Endometrium (tissue), 2 donors: ENCODE results near the gene MTCH1.
"Not testable (repeated sequence)": the region's sequence is repeated elsewhere in the genome, so short reads cannot be mapped to it uniquely, and the experiment has no call there.

Experiments
- FAIRE-seq: peaks from 2 replicates; lab custom pipeline; 2012; peaks lifted over from hg19 to GRCh38; lab: Jason Lieb, UNC
- donor health status: control.
- donor health status: control.

Gene MTCH1

DNA sequence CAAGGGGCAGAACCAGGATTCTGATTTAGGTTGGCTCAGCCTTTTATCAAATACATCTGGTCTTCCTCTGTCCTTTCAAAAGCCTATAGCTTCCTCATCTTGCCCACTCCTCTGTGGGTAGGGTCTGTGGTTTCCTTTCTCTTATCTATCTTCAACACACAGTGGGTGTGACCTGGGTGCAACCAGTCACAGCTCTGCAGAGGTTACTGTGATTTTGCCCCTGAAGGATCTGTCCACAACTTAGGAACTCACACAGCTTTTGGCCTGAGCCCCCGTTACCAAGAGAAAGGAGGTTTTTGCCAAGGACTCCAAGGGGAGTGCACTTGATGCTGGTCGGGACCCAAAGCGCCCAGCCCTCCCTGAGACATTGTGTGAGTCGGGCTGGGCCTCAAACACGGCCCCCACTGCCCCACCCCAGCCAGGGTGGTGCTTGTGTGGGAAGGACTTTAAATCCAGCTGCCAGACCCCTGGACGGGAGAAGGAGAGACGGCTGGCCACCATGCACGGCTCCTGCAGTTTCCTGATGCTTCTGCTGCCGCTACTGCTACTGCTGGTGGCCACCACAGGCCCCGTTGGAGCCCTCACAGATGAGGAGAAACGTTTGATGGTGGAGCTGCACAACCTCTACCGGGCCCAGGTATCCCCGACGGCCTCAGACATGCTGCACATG lies 31.6 kb downstream of the MTCH1 start, which contains the start of gene PI16:
TSS of gene PI16 (plus strand) at position 477 of the 670 bp plus-strand sequence. CDS start at position 500, 23 bp downstream.
- no peak for FAIRE-seq

- no peak for FAIRE-seq
Observed at GRCh38 chr6:36953931-36954261, 32.1 kb downstream of the MTCH1 start.

DNA sequence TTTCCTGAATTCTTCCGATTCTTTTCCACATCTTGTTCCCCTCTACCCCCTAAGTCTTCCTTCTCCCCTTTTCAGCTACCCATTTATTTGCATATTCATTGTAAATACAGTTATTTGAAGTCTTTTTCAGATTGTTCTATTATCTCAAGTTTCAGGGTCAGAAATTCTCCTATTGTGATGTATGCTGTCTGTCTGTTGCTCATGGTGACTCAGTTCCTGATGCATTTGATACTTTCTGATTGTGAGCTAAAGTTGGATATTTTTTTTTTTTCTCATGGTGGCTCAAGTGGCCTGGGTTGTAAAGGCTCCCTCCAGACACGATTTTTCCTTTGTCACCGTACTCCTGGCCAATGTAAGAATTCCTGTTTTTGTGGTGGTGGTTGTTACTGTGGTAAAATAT lies 36.4 kb downstream of the MTCH1 start:
- FAIRE-seq, result no peak

DNA sequence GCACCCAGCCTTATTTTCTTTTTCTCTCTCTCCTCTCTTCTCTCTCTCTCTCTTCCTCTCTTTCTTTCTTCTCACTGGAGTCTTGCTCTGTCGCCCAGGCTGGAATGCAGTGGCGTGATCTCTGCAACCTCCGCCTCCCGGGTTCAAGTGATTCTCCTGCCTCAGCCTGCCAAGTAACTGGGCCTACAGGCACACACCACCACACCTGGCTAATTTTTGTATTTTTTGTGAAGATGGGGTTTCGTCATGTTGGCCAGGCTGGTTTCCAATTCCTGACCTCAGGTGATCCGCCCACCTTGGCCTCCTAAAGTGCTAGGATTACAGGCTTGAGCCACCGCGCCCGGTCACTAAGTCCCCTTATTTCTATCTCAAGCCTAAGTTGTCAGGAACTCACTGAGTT lies 36.9 kb downstream of the MTCH1 start:
- not testable (repeated sequence) for FAIRE-seq

GRCh38 chr6:36947570-36948351 lies 38.2 kb downstream of the MTCH1 start:
- no peak for FAIRE-seq

DNA sequence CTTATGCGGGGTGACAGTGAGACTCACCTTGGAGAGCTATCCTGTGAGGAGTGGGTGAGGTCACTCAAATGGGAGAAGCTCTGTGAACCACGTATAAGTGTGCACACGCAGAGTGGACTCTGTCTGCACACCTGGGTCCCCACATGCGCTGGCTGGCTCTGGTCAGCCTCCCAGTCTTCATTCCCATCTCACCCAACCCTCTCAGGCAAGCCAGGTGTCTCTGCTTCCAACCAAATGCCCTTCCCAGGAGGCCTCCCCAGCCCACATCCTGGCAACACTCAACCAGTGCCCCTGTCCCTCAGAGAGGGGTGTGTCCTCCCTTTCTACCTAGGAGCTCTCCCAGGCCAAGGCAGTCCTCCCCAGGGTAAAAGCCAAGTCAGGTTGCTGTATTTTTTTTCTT lies 39.5 kb downstream of the MTCH1 start:
- FAIRE-seq, result no peak

- FAIRE-seq, result no peak
Observed at GRCh38 chr6:36945301-36945700, 40.7 kb downstream of the MTCH1 start.

GRCh38 chr6:36944650-36945049 lies 41.3 kb downstream of the MTCH1 start:
- FAIRE-seq, result no peak

GRCh38 chr6:36942329-36942728 lies 43.7 kb downstream of the MTCH1 start:
- not testable (repeated sequence) for FAIRE-seq

GRCh38 chr6:36941561-36941960 lies 44.4 kb downstream of the MTCH1 start:
- not testable (repeated sequence) for FAIRE-seq

DNA sequence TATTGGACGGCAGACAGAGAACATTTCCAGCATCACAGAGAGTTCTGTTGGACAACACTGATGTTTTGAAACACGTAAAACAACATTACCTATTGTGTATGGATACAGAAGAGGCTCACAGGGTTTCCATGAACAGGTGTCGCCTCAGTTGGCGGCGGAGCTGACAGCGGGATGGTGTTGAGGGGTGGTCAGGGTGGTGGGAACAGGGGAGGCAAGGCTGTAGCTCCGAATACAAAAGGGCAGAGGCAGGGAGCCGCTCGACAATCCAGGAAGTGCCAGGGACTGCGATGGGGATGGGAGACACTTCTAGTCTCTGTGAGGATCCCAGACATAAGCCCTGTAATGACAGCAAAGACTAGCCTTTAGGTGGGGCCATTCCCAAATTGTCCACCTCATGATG lies 46.0 kb downstream of the MTCH1 start:
- no peak for FAIRE-seq

GRCh38 chr6:36939005-36939404 lies 47.0 kb downstream of the MTCH1 start:
- FAIRE-seq, result not testable (repeated sequence)

- no peak for FAIRE-seq
Observed at GRCh38 chr6:36938536-36938935, 47.5 kb downstream of the MTCH1 start.

DNA sequence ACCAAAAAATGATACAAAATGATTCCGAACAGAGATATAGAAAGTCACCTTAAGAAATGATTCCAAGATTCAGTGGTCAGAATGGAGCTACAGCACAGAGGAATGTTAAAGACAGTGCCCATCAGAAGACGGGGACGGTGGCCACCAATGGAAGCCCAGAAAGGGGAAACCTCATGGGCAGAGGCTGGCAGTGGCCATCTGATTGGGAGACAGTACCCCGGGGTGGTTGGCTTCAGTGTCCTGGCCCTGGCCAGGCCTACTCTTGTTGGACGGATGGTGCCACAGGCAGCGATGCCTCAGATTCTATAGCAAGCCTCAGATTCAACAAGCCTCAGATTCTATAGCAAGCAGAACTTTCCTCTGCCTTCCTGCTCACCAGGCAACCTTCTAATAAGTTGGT lies 48.1 kb downstream of the MTCH1 start:
- FAIRE-seq, result no peak

- no peak for FAIRE-seq
Observed at GRCh38 chr6:36936824-36937223, 49.2 kb downstream of the MTCH1 start.

DNA sequence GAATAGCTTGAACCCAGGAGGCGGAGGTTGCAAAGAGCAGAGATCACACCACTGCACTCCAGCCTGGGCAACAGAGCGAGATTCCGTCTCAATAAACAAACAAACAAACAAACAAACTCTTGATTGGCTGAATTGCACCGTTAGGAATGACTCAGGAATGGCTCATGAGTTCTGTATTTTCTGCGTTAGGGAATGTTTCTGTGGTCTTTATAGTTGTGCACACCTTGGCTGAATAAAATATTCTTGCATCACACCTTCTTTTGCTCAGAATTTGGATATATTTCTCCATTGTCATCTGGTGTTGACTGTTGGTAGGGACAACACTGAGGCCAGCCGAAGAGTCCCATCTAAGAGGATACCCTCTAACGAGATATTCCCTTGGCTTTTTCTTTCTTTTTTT lies 51.1 kb downstream of the MTCH1 start:
- FAIRE-seq, result no peak

GRCh38 chr6:36933519-36933918 lies 52.5 kb downstream of the MTCH1 start:
- FAIRE-seq, result no peak

- FAIRE-seq, result no peak
Observed at GRCh38 chr6:36933102-36933501, 52.9 kb downstream of the MTCH1 start.

DNA sequence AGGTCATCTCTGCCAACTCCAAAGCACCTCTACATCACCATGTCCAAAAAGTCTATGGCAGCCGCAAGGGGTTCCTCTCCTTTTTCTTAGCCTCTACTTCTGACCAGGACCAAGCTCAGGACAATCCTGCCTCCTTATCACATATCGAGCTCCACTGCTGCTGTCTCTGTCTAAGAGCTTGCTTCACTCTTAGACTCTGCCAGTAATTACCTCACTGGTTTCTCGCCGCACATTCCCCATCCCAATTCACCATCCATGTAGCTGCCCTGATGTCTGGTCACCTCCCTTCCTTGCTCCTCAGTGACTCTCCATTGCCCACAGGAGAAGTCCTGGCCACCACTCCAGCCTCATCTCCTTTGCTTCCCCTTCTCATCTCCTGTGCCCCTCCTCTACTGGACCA lies 55.5 kb downstream of the MTCH1 start:
- FAIRE-seq, result no peak

DNA sequence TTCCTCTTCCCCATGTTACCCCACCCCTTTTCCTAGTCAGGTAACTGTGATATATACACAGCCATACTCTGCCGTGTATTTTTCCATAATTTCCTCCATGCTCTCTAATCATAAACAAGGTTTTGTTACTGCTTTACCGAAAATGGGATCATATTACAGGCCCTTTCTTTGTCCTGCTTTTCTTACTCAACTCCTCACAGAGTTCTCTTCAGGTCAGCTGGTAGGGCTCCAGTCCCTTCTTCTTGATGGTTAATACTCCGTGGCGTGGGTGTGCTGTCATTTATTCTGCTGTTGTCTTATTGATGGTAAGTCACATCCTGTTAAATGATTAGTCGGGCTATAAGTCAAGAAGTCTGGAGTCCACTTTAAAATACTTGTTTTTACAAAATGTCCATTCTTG lies 56.4 kb downstream of the MTCH1 start:
- no peak for FAIRE-seq

- FAIRE-seq, result no peak
Observed at GRCh38 chr6:36929152-36929551, 56.8 kb downstream of the MTCH1 start.

DNA sequence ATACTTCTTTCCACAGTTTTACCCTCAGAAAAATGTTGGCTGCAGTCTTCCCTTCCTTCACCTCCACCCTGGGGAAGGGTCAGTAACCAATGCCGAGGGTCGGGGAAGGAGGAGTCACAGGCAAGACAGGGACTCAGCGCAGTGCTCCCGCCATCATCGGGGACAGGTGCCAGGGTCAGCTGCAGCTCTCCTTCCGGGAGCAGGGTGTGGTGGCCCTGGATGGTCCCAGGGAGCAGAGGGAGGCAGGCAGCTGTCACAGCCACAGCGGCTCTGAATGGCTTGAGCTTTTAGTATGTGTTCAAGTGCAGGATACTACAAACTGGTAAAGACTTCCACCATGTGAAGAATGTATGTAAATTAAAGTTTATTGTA lies 57.5 kb downstream of the MTCH1 start:
- no peak for FAIRE-seq

DNA sequence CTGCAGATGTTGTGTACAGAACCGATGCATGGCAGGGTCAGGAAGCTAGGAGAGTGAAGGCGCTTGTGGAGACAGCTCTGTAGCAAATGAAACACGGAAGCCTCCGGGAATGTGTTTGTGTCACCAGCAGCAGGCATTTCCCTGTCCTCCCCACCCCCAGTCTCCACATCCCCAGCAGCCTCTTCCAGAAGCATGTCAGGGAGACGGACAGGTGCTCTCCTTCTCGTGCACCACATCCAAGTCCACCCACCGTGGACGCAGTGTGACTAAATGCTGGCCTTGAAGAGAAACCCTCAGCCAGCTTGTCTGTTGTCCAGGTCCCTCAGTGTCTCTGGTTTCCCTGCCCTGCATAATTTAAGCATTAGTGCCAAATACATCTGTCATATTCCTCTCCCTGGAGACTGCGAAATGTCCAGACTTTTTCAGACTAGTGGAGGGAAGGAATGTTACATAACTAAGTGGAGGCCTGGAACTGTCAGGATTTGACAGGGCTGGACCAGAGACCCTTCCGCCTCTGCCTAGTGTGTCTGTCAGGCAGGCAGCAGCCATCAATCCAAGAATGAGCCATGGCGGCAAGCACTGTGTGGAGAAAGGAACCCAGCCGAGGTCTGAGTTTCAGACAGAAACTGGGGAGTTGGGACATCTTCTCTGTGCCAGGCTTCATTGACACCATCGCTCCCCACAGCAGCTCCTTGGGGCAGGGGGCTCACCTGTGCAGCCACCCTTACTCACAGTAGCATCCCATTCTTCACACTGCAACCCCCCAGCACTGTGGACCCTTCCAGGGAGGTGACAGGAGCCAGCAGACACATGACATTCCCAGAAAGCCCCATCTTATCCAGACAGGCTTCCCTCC lies 58.1 kb downstream of the MTCH1 start:
- no peak for FAIRE-seq
